ENCODE measurements around the gene GAD2.

The GAD2 gene

DNA sequence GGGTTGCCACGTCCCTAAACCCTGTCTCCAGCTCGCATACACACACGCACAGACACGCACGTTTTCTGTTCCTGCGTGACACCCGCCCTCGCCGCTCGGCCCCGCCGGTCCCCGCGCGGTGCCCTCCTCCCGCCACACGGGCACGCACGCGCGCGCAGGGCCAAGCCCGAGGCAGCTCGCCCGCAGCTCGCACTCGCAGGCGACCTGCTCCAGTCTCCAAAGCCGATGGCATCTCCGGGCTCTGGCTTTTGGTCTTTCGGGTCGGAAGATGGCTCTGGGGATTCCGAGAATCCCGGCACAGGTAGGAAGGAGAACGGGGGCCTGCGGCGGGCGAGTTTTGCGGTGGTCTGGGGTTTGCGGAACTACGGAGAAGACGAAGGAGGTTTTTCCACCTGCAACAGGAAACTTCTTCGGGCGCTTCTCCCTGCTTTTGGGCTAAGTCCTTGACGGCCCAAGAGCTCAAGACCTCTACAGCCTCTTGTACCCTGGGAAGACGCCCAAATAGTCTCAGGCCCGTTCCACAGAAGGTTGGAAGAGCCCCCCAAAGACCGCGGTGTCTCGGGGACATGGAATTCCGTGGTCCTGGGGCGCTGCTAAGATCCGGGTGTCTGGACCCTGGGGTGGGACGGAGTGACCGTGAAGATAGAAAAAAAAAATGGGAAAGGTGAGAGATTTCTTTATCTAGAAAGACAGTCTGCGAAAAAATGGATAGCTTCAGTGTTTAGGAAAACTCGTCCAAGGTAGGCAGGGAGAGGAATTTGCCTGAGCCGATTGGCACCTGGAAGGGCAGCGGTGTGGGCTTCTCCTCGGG is at the start of gene GAD2:
Gene GAD2 (plus strand): TSS at position 190 of the 811 bp plus-strand sequence. CDS start 36 bp downstream, at position 226.
- no peak for DNase-seq

DNA sequence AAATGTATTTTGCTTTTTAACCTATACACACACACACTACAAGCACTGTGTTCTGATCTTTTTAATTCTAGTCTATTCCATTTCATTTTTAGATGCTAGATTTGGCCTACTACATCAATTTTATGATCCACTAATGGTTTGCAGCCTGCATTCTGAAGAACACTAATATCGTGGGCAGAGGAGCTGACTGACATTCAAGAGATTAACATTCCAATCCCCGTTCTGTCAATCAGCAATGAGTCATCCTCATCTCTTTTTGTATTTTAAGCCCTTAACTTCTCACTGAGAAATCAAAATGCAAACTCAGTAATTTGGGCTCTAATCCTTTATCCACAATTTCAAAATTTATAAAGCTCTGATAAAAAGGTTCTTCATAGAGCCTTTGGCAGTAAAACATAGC is 47.1 kb upstream of the GAD2 start:
- DNase-seq: no peak

DNA sequence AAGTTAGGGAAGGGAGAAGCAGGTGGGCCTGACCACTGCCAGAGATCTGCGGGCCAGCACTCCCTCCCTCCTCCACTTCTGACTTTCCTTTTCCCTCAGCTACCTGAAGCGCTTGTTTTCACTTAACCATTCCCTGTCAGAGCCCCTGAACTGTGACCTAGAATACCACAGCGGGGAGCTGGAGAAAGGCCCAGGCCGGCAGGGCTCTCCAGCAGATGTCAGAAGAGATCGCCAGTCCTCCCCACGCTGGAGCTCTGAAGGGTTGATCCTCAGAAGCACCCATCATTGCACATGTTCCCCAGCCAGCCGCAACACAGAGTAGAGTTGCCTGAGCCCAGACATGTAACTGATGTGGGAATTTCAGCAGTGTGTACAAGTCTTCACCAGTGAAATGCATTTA is 44.4 kb upstream of the GAD2 start:
- DNase-seq: no peak

DNA sequence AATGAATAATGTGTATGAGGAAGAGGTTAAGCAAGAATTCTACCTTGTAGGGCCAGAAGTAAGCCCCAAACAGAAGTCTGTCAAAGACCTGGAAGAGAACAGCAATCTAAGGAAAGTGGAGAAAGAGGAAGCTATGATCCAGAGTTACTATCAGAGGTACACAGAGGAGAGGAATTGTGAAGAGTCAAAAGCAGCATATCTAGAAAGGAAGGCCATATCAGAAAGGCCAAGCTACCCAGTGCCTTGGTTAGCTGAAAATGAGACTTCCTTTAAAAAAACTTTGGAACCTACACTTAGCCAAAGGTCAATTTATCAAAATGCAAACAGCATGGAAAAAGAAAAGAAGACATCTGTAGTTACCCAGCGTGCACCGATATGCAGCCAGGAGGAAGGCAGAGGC is 42.7 kb upstream of the GAD2 start:
- DNase-seq: no peak

DNA sequence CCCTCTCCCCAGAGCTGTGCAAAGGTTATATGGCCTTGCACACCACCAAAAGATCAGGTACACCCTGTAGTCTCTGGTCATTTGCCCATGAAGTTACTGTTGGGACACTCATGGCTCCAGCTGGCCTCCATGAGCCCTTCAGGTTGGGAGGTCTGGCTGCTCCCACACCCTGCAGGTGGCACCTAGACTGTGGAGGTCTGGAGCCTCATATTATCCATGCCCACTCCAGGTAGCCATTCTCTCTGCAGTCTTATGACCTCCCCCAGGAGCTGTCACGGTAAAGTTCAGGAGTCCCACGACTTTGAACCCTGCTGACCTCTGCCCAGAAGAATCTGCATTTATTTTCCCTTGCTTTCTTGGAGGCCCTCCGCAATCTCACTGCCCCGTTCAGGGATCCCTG is 39.2 kb upstream of the GAD2 start:
- DNase-seq: no peak

DNA sequence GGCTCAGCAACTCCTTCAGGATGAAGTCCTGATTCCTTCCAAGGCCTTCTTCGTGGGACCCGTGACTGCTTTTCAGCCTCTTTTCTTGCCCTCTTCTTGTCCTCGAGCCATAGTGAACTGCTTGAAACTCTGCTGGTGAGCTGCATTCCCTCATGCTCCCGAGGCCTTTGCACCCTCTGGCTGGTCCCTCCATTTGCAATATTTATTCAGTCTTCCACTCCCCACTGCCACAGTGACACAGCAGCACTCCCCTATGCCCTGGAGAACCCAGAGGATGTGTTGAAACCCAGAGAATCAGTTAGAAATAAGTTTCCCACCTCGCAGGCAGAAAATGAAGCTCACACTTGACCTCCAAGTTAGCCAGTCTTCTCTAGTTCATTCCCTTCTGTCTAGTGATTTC is 22.3 kb upstream of the GAD2 start:
- no peak for DNase-seq

DNA sequence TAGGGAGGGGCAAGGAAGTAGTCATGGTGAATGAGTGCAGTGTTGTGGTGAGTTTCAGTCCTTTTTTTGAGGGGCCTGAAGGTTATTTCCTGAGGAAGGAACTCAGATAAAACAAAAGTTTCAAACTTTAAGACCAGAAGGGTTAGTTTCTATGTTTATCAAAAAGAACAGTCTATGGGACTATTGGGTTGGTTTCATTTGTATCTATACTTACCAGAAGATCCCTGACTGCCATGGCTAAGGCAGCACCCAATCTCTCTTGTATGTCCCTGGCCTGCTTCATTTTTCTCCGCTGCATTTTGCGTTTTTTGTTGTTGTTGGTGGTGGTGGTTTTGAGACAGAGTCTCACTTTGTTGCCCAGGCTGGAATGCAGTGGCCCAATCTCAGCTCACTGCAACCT is 19.3 kb upstream of the GAD2 start:
- DNase-seq: no peak

DNA sequence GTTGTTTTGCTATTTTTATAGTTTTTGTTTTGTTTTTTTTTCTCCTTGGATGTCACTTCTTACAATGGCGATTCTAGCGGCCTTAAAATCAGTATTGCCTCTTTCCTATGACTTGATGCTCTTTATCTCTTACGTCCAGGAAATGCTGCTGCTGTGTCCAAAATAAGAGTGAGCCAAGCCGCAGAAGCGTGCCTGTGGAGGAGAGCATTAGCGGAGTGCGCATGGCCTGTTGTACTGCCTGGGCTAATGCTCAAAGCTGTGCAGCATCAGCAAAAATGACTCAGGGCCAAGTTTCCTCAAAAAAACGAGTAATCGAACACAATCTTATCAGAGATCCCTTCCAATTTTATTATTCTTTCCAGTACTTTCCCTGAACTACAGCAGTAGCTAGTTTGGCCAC is 18.5 kb upstream of the GAD2 start:
- no peak for DNase-seq

DNA sequence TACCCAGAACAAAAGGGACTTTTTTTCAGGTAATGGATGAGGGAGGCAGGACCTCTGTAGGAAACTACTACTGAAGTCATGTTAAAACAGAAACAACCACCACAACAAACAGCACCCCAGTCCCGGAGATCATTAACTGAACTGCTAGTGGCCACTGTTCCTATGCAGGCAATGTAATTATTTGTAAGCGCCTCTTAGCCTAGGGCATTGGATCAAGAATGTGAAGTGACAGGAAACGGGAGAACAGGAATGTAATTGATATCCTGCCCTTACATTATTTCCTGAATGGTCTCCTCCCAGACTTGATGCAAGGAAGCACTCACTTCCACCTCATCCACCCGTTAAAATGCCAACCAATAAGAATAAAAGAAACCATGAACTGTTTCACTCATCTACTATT is 16.7 kb upstream of the GAD2 start:
- DNase-seq: no peak

DNA sequence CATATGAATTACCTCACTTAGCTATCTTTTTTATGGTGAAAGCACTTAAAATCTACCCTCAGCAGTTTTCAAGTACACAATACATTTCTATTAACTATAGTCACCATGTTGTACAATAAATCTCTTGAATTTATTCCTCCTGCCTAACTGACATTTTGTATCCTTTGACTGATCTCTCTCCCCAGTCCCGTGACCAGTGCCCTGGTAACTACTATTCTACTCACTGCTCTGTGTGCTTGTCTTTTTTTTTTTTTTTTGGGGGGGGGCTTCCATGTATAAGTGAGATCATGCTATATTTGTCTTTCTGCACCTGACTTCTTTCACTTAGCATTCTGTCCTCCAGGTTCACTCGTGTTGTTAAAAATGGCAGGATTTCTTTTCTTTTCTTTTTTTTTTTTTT is 11.4 kb upstream of the GAD2 start:
- DNase-seq: no peak

DNA sequence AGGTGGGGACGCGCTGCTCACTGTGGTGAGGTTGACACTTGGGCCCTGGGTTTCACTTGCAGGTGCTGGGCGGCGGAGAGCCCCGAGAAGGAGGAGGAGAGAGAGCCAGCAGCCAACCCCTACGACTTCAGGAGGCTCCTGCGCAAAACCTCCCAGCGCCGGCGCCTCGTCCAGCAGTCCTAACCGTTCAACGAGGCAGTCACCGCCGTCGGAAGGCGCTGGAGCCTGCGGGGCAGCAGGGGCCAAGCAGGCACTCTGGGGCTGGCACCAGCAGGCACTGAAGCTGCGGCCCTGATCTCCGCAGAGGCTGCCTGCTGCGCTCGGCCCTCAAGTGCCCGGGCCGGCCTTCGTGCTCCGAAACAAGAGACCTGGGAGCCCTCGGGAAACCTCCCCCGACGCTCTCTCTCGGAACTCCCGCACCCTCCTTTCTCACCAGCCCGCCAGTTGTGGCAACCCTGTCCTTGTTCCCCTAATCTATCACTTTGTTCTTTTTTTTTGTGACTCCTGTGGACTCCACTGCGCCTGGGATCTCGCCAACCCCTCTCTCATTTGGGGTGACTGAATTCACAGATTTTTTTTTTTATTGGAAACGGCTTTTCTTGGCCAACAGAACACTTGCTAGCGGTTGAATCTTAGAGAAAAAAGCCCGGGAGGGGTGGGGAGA is 4.7 kb upstream of the GAD2 start:
- no peak for DNase-seq

DNA sequence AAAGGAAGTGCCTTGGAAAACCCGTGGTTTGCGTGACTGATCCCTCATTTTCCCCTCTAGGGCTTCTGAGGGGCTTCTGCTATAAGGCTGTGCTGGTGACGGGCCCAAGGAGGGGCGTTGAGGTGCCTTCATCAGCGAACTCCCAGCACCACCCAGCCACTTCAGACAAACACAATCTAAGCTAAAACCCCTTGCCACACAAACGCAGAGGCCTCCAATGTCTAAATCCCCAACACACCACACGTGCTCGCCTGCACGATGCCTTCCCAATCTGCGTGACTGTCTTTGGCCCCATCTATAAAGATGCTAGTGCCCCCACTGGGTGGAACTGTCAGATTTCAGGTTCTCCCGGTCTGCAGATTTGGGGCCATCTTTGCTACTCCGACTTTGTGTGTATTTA is 4.1 kb upstream of the GAD2 start:
- no peak for DNase-seq

DNA sequence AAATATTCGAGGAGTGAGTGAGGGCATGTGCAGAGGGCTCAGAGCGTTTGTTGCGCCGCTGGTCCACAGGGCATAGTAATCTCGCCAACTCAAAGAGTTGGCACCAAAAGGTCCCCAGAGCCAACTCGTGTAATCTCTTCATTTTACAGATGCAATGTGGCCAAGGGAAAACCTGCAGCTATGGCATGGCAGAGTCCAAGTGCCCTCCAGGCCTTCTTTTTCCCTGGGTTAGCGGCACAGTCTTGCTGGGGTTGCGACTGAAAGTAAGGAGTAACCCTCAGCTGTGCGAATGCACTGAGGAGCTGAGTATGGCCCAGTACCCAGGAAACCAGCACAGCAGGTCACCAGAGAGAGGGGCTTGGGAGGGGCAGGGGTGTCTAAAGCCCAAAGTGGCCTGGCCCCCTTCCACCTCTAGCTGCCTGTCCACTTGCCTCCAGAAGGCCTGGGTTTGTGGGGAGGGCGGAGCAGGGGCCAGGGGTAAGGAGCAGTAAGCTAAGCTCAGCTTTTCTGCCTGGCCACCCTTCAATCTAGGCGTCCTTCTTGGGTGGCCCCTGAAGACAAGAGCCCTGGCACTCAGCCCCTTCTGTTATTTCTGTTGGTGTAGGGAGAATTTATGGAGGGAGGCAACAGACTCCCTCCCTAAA is 3.3 kb upstream of the GAD2 start:
- no peak for DNase-seq

DNA sequence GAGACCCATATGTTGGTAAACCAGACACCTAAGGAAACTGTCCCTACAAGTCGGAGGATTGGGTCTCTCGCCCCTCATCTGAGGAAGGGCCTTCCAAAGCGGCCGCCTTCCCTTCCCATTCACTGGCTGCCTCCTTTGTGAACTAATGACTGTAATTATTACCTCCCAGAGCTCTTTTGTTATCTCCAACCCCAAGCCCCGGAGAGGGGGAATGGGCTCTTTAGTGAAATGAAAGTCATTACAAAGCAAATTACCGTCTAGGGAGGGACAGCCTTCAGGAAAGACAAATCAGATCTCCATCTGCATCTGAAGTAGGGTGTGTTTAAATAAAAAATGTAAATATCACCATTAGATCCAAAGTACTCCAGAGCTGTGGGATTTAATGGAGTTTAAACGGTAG is 2.6 kb upstream of the GAD2 start:
- peak; percentile 77 for DNase-seq

DNA sequence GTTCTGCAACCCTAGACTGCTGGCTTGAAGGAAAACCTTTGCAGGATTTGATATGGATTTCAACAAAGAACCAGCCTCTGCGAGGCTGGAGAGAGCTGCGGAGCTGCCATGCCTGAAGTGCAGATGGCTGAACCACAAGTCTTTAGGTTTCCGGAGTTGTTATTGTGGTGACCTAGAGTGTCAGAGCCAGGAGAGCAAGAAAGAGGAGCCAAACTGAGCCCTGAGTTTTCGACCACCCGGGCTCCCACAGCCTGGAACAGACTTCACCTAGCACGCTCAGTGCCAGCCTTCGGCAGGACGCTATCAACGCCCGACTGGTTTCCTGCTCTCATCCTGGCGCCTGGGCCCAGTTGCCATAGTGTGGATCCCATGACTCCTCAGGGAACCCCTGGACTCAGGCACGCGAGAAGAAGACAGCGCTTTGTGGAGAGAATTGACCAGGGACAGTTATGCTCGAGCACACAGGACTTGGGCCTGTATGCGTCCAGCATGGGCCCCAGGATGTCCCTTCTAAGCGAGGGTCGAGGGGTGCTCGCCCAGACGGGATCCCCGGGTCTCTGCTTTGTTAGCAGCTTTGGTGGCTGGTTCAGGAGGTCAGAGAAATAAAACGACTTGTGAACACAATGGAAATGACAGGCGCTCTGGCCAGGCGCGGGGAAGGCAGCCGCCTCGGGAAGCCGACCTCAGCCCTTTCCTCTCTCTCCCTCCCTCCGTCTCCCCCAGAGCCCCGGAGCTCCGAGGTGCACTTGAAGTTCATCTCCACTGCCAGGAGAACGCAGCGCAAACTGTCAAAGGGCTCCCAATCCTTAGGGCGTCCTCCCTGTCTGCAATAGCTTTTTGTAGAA is 1.8 kb upstream of the GAD2 start:
- DNase-seq: no peak

DNA sequence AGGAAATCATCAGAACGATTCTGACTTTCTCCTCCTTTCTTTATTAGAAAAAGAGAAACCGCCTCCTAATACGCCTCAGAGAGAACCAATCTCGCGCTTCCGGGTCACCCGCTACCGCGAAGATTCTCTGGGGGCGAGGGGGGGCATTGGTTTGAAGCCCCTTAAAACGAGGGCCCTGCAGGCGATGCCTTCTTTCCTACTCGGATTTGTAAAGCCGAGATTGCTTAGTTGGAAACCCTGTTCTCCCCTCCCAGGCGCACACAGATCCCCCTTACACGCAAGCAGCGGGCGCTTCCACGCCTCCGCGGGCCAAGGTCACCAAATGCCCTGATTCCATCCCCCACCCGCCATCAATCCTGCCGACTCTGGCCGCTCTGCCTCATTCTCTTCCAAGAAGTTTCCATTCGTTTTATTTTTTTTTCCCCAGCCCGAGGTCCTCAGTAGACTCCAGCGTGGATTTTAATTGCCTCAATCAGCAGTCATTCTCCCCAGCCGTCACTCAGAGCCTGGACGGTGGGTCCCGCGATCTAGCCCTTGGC is 1.1 kb upstream of the GAD2 start:
- no peak for DNase-seq

DNA sequence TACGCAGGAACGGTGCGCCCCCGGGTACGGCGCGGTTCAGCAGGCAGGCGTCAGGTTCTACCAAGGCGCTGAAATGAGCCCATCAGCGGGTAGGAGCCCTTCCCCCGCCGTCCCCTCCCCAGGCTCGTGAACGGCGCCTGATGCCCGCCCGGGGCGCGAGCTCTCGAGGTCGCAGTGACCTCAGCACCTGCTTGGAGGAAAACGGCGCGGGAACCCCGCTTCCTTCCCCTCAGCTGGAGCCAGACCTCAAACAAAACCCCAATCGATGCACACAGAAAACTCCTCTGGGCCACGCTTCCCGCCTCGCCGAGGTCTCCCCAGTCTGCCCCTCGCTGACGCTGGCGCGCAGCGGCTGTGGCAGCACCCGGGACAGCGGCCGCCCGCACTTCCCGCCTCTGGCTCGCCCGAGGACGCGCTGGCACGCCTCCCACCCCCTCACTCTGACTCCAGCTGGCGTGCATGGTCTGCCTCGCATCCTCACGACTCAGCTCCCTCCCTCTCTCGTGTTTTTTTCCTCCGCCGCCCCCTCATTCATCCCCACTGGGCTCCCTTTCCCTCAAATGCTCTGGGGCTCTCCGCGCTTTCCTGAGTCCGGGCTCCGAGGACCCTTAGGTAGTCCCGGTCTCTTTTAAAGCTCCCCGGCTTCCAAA is 514 bp upstream of the GAD2 start:
- peak; percentile 44 for DNase-seq

DNA sequence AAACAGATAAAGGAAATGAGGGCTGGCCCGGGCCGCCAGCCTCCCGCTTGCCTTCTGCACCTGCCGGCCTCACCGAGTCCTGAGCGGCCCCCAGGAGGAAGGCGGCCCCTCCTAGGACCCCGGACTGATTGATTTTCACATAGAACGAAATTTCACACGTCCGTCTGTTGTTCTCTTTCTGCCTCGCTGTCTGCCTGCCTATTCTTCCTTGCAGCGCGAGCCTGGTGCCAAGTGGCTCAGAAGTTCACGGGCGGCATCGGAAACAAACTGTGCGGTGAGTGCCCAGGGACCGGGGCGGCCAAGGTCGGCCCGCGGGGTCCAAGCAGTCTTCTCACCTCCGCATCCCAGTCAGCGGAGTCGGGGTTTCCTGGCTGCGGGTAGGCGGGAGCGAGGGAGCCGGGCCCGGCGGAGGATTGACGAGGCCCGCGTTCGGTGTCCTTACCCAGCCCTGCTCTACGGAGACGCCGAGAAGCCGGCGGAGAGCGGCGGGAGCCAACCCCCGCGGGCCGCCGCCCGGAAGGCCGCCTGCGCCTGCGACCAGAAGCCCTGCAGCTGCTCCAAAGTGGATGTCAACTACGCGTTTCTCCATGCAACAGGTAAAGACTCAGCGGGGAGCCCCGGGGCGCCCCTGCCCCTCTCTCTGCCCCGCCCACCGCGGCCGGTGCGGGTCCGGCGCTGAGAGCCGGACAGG is 967 bp downstream of the GAD2 start:
- DNase-seq: peak; percentile 51

DNA sequence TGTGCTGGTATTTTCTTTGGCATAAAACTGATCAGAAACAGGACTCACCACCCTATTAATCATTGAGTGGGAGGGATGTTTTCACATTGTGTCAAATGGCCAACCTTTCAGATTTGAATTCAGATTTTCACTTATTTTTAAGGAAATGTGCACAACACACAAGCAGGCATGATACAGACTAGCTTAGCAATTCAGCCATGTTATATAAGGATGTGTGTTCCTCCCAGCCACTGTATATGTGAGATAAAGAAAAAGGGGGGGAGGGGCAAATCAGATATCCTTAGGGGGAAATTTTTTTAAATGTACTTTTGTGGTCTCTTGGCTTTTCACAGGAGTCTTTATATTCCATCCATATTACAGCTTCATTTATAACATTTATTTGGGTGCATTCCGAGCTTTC is 3.1 kb downstream of the GAD2 start:
- DNase-seq: no peak

DNA sequence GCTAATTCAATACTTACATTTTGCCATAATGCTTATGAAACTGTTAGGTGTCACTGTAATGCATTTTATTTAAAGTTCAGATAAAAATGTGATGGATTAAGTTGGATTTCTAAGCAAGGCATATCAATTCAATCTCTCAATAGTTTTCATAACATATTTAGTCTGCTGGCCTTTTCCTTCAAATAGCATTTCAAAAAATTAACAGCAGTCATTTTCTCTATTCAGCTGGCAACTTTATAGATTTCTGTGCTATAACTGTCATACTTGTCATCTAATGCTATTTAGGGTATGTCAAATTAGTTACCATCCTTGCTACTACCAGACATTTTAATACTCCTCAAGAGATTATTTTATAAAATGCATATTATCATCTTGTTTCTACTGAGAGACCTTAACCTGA is 4.3 kb downstream of the GAD2 start:
- no peak for DNase-seq

DNA sequence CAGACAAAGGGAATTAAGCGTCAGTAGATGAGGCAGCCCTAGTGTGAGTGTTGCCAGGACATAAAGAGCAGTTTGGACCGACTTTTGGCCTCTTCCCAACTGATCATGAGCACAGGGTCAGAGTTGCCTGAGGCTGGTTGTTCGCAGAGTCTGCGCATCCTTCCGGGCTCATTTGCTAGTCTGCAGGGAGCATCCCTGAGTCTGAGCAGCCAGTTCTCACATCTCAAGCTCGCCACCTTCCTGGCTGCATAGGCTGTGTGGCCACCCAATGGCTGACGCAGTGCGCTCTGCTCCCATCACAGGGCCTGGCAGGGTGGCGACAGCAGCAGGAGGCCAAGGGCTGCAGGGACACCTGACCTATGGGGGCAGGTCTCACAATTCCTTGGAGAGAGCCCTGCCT is 5.0 kb downstream of the GAD2 start:
- DNase-seq: peak; percentile 80

DNA sequence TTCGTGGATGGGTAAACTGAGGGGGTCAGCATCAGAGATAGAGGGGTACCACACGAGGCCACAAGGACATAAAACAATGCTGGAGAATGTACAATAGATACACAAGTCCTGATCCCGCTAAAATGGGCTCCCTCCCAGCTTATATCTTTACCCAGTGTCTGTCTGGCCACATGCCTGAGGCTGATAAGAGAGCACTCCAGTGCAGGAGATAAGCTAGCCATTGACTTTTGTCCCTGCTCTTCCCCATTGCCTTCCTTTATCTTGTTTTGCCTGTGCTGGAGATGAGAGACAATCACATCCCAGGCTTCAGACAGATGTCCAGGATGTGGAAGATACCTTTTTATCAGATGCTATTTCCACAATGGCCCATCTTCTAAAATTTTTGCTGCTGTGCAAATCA is 6.0 kb downstream of the GAD2 start:
- DNase-seq: peak; percentile 37
